Kidney (tissue), 14 donors: Measurements from ENCODE around the gene ERGIC1. TPM values are rescaled to one million over a fixed set of nuclear protein-coding genes. Genes with fewer than 3 reads are reported as not detected.

ENCODE experiments used
- DNase-seq, 5 donors: peaks; one replicate each; pipeline ENCODE4 v3.0.0-alpha.2; 2013 to 2020
- FAIRE-seq: peaks from 2 replicates; lab custom pipeline; 2012; peaks lifted over from hg19 to GRCh38; lab: Jason Lieb, UNC
- H3K27ac ChIP-seq, 2 donors: one replicate each; pipeline ENCODE4 v1.7.0; 2013; ENCODE audit warnings: low read depth in 2 of 2, low read length in 2 of 2, inconsistent platforms in 1 of 2
- H3K27me3 ChIP-seq: one replicate; pipeline ENCODE4 v1.7.1; 2013; ENCODE audit warnings: low read length, inconsistent platforms; ENCODE audit not compliant: control insufficient read depth, insufficient read depth
- H3K36me3 ChIP-seq, 3 donors: one replicate each; pipeline versions ENCODE4 v1.7.0 to v1.7.1; 2013; ENCODE audit warnings: low read length in 3 of 3, control low read depth in 1 of 3, inconsistent platforms in 1 of 3; ENCODE audit not compliant: insufficient read depth in 3 of 3, control insufficient read depth in 2 of 3
- H3K4me1 ChIP-seq, 3 donors: one replicate each; pipeline versions ENCODE4 v1.7.0 to v1.7.1; 2013; ENCODE audit warnings: low read length in 3 of 3, inconsistent platforms in 1 of 3, low read depth in 1 of 3; ENCODE audit not compliant: control insufficient read depth in 2 of 3, insufficient read depth in 2 of 3
- H3K4me3 ChIP-seq, 3 donors: one replicate each; pipeline versions ENCODE4 v1.7.0 to v1.8.1; 2013; ENCODE audit warnings: low read length in 3 of 3, control low read depth in 1 of 3, inconsistent platforms in 1 of 3
- H3K9ac ChIP-seq, 3 donors: one replicate each; pipeline versions ENCODE4 v1.7.0 to v1.7.1; 2013; ENCODE audit warnings: low read length in 3 of 3, control low read depth in 1 of 3, inconsistent platforms in 1 of 3
- H3K9me3 ChIP-seq, 3 donors: one replicate each; pipeline versions ENCODE4 v1.7.0 to v1.7.1; 2013; ENCODE audit warnings: low read length in 3 of 3, control low read depth in 1 of 3, inconsistent platforms in 1 of 3; ENCODE audit not compliant: control insufficient read depth in 2 of 3, insufficient read depth in 1 of 3
- CTCF ChIP-seq: IDR thresholded peaks from 3 replicates; pipeline ENCODE4 v1.5.1; 2012; ENCODE audit warnings: mild to moderate bottlenecking, moderate library complexity, borderline replicate concordance; ENCODE audit not compliant: insufficient read depth; ENCODE audit errors: extremely low read depth
- intact Hi-C: fragments of 100-400 bp; cut with DNase I; formaldehyde crosslinking; loops from one replicate; pipeline ENCODE4 v1.11.1; 2022
- polyA plus RNA-seq: library from polyadenylated mRNA; stranded (reverse); fragments of 350-450 nt; fragmentation: Illumina TruSeq; extraction: RNeasy Lipid Tissue Mini Kit (QIAGEN cat#74804); gene quantifications from one replicate; pipeline ENCODE4 v1.2.3, GENCODE V29; 2014; ENCODE audit warnings: low read depth, low replicate concordance; ENCODE audit not compliant: insufficient read depth
- total RNA-seq: library from RNA; stranded (reverse); fragmentation: NEBNext Ultra II Directional; extraction: Animal tissue kit (Norgen Biotek cat#: 25700); gene quantifications from one replicate; pipeline ENCODE4 v1.2.1, GENCODE V29; 2021
- donor health status: control.
- donor health status: control.
- donor health status: control.
- donor health status: control.
- donor health status: control.
- donor health status: DM: yes; HTN: yes; CAD: no.
- donor health status: Normal renal cell carcinoma (clear cell type).

Gene ERGIC1
- total and polyA plus RNA-seq, 2 donors from 2014 or later = 88.0 to 183 TPM

GRCh38 chr5:172832383-172833315 lies 1.4 kb upstream of the ERGIC1 start:
- DNase-seq = no peak
- TF ChIP-seq CTCF = no peak
- no peak for FAIRE-seq
- no peaks in the 10 kb centered on the region for H3K27me3 ChIP-seq
- H3K9me3 ChIP-seq = no peaks in the 10 kb centered on the region
- H3K9ac ChIP-seq = no peak overlapping the region
- H3K36me3 ChIP-seq = no peaks in the 10 kb centered on the region
- intact Hi-C loops = no loop called here
- peaks cover 0 to 25% (median 24%) of the 10 kb centered on the region in 3 donors for H3K4me1 ChIP-seq
- H3K27ac ChIP-seq = peak overlapping the region in 1 of 2 donors; percentile 2
- no peak overlapping the region for H3K4me3 ChIP-seq

GRCh38 chr5:172833372-172833685 lies 722 bp upstream of the ERGIC1 start:
- Histone ChIP-seq H3K9ac (peak overlapping the region in 1 of 3 donors; percentile 73), H3K27me3 (no peaks in the 10 kb centered on the region), H3K4me1 (peaks cover 0 to 32% (median 30%) of the 10 kb centered on the region in 3 donors), H3K4me3 (peak overlapping the region in 2 of 3 donors; percentile 30 to 75), H3K36me3 (no peaks in the 10 kb centered on the region), H3K9me3 (no peaks in the 10 kb centered on the region), H3K27ac (no peak overlapping the region)
- no peak for TF ChIP-seq CTCF
- intact Hi-C loops = no loop called here
- FAIRE-seq = no peak
- no peak for DNase-seq

DNA sequence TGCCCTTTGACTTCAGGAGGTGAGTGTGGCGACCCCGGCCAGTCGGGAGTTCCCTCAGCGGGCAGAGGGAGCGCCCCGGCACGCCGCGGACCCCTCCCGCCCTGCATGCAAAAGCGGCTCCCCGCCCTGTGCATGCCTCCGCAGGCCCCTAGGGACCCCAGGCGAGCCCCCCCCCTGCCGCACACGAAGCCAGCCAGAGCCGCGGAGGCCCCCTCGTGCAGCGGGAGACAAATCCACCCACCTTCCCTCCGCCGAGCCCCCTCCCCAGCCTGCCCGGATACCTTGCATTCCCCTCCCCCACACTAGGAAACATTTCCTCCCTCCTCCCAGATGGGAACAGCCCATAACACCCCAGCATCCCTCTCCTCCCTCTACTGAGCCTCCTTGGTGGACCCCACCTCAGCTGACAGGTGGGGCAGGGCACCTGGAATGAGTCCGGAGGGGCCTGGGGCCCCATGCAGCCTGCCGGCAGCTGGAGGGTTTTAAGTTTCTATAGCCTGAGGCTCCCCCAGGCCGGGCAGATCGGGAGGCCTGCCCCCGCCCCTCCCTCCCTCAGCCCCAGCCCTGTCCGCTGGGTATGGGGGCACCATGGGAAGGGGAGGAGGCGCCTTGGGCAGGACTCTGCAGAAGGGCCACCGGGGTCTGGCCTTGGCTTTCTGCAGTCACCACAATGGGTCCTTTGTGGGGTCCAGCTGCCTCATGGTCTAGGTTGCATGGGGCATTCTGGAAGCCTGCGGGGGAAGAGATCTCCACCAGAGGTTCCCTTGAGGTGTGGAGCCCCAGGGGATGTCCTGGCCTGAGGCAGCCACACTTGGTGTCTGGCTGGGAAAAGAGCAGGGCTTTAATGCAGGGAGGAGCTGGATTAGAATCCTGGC lies 601 bp downstream of the ERGIC1 start:
- peaks cover 0 to 33% (median 30%) of the 10 kb centered on the region in 3 donors for H3K4me1 ChIP-seq
- FAIRE-seq = no peak
- peak overlapping the region; percentile 78 to 82 for H3K27ac ChIP-seq
- no peaks in the 10 kb centered on the region for H3K36me3 ChIP-seq
- peak overlapping the region; percentile 61 to 75 (median 68) for H3K4me3 ChIP-seq
- intact Hi-C loops = no loop called here
- peak; percentile 61 to 84 (median 78) for DNase-seq
- H3K9me3 ChIP-seq = no peaks in the 10 kb centered on the region
- H3K9ac ChIP-seq = peak overlapping the region; percentile 53 to 89 (median 65)
- no peaks in the 10 kb centered on the region for H3K27me3 ChIP-seq
- TF ChIP-seq CTCF = peak; percentile 2
